Endothelial cell of hepatic sinusoid (primary cell): ENCODE results near the gene EXOC8.

ENCODE experiments used
- in situ Hi-C: cut with HindIII; loops from 2 replicates; pipeline ENCODE4 v1.10.0; 2017; ENCODE audit warnings: low sequenced_read_pairs

Gene EXOC8, protein sequence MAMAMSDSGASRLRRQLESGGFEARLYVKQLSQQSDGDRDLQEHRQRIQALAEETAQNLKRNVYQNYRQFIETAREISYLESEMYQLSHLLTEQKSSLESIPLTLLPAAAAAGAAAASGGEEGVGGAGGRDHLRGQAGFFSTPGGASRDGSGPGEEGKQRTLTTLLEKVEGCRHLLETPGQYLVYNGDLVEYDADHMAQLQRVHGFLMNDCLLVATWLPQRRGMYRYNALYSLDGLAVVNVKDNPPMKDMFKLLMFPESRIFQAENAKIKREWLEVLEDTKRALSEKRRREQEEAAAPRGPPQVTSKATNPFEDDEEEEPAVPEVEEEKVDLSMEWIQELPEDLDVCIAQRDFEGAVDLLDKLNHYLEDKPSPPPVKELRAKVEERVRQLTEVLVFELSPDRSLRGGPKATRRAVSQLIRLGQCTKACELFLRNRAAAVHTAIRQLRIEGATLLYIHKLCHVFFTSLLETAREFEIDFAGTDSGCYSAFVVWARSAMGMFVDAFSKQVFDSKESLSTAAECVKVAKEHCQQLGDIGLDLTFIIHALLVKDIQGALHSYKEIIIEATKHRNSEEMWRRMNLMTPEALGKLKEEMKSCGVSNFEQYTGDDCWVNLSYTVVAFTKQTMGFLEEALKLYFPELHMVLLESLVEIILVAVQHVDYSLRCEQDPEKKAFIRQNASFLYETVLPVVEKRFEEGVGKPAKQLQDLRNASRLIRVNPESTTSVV

DNA sequence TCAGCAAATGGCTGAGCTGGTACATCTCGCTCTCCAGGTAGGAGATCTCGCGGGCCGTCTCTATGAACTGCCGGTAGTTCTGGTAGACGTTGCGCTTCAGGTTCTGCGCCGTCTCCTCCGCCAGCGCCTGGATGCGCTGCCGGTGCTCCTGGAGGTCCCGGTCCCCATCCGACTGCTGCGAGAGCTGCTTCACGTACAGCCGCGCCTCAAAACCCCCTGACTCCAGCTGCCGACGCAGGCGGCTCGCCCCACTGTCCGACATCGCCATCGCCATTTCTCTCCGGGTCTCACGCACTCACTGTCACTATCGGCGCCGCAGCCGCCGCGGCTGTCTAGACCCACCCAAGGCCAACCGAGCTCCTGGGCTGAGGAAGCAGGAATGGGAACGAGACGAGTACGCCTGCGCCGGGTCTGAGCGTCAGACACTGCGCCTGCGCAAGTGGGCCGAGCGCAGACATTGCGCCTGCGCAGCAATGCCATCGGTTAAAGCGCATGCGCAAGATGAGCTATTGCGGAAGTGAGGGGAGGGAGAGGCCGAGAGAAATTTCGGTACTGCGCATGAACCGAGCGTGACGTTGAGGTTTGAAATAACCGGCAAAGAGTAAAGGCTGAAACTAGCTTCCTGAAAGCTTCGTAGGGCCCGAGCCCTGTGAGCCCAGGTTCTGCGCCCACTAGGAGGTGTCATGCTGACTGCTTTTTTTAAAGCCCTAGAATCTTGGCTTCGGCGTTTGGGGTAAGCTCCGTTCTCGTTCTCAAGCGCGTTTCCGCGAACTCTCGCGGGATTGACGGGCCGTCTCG, at the start of gene EXOC8:
Gene EXOC8 (minus strand): TSS at position 381 of the 798 bp plus-strand sequence. CDS start 107 bp downstream, at position 274.
- in situ Hi-C loops: no loop called here

DNA sequence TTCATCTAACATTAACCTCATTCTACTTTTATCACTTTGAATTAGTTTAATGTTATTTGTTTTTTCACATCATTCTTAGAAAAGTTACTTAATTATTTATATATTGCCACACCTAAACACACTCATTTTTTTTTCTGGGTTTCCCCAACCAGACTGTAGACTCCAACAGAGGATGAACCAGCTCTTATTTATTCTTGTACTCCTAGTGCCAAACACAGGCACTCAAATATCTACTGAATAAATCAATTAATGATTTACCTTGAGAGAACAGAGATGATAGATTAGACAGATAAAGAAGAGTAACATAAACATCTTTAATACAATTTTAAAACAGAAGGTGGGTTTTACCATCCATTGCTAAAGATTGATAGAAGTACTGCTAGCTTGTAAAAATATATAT, 48.8 kb upstream of the EXOC8 start:
- in situ Hi-C loops: no loop called here

DNA sequence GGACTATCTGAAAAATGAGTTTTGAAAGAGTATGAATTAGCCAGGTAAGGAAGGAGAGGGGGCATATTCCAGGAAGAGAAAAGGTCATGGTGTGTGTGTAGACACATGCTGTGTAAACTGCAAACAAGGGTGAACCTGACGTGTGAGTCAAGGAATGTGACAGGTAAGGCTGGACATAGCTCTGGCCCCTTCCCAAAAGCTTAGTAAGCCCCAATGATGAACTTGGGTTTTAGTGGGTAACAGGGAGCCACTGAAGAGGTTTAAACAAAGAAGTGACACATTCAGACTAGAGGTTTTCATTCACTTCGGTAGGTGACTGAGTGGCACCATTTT, 47.7 kb upstream of the EXOC8 start:
- in situ Hi-C loops: no loop called here

DNA sequence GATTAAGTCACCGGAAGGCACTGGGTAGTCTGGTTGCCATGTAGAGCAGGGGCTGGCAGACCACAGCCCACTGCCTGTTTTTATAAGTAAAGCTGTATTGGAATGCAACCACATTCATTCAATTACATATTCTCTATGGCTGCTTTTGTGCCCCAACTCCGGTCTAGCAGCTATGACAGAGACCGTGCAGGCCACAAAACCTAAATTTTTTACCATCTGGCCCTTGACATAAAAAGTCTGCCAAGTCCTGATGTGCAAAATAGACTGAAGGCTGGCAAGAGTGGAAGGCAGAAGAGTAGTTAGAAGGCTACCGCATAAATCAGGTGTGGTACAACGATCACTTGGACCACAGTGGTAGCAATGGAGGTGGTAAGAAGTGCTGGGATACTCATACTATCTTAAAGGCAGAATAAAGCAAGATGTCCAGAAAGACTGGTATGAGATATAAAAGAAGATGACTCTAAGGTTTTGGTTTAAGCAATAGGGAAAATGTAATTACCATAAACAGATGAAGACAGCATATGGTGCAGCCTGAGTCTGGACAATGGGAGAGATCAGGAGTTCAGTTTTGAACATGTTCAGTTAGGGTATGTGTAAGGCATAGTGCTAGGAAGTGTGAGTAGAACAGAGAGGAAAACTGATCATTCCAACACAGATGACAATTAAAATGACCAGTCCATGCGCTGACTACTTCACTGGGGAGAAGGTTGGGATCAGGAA, 47.2 kb upstream of the EXOC8 start:
- in situ Hi-C loops: no loop called here

DNA sequence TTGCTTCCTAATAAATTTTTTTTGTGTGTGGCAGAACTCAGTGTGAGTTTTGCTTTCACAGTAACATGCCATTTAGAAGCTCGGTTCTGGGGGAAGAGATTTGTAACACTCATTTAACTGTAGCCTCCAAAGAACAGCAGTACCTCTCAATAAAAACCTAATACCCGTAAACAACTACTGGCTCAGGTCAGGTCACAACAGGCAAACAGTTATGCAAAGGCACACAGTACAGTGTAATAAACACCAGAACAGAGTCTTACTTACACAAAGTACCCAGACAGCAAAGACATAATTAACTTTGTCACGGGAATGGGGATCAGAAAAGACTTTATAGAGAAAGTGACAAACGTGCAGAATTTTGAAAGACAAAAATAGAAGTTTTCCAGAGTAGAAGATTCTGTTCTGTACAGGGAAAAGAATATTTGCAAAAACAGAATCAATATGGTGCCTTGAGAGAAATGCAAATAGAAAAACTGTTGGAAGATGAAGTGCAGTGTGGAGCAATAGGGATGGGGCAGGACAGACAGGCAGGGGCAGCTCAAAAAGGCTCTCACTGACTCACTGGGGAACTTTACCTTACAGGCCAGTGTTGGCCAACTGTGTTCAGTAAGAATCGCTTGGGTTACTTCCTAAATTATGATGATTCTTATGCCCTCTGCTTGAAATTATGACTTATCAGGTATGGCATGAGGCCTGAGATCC, 45.7 kb upstream of the EXOC8 start:
- in situ Hi-C loops: no loop called here

DNA sequence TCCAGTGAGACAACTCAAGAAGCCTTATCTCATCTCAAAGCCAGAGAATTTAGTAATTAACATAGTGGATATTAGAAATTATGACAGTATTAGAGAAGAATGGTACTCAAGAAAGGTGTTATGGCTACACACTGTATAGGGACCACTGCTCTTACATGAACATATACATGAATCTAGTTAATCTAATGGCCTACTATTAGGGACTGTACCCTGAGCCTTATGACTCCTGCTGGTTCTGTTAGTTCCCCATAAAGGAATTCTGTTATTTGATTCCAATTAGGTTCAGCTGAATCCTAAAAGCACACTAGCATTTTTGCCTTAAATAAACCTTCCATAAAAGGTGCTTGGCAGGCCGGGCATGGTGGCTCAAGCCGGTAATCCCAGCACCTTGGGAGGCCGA, 44.8 kb upstream of the EXOC8 start:
- in situ Hi-C loops: no loop called here

DNA sequence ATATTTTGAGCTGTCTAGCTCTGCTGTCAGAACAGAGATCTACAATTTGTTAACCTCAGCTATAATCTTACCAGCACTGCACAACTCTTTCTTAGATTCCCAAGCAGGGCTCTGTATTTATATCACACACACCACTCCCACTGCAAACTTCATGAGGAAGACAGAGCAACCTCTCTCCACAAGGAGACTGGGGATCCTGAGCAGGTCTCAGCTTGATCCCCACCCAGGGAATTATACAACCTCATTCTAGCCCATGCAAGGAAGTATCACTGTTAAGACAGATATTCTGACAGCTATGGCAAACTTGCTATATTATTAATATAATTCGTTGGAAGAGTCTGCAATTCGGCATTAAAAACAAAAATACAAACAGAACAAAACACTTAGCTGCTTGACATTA, 44.1 kb upstream of the EXOC8 start:
- in situ Hi-C loops: no loop called here

DNA sequence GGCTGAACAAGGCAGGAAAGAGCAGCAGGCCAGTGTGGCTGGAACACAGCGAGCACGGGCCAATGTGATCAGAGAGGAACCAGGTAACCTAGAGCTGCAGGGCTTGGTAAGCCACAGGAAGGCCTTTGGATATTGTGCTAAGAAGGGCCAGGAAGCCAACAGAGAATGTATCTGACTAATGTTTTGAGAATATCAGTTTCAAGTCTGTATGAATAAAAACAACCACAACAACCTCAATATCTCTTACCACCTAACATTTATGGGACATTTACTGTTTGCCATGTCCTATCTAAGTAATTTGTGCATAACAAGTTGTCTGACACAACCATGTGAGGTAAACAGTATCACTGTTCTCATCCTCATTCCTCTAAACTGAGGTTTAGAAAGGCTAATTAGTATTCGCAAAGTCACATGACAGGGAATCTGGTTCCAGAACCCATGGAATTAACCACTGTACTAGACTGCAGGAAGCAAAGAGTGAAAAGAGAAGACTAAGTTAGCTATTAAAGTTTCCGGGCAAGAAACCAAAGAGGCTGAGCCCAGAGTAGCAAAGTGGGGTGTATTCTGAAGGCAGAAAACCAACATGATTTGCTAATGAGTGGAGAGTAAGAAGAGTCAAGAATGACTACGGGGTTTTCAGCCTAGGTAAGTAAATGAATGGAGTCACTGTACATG, 39.4 kb upstream of the EXOC8 start:
- in situ Hi-C loops: no loop called here

DNA sequence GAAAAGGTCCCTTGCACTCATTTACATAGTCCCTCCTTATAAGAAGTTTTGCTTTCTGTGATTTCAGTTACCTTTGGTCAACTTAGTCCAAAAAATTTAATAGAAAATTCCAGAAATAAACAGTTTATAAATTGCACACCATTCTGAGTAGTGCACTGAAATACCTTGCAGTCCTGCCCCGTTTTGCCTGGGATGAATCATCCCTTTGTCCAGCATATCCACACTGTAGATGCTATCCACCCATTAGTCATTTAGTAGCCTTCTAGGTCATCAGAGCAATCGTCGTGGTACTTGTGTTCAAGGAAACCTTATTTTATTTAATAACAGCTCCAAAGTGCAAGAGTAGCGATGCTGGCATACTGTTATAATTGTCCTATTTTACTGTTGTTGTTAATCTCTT, 38.4 kb upstream of the EXOC8 start:
- in situ Hi-C loops: no loop called here

DNA sequence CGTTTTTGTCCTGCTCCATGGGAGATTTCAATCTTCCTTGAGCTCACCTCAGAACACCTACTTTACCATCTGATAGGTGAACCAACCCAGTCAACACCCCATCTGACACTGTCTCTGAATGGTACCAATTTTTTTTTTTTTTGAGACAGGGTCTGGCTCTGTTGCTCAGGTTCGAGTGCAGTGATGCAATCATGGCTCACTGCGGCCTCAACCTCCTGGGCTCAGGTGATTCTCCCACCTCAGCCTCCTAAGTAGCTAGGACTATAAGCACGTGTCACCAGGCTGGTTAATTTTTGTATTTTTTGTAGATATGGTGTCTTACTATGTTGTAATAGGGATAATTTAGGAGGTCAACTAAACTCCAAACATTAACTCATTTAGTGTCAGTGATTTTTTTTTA, 36.7 kb upstream of the EXOC8 start:
- in situ Hi-C loops: no loop called here

DNA sequence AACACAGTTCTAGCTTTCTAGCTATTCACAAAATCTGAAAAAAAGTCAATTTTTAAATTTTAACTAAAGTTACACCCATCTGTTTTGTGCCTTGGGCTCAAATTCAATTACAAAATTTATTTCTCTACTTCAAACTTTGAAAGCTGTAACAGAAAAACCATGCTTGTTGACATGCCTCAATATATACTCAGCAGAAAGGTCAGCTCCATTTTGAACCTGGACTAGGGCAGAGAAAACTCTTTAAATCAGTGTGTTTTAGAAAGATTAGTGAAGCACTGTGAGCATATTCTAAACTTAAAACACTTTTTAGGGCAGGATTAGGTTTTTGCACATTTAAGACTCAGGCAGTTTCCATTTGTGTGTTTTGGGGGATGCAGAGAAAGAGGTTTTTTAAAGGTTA, 34.8 kb upstream of the EXOC8 start:
- in situ Hi-C loops: no loop called here

DNA sequence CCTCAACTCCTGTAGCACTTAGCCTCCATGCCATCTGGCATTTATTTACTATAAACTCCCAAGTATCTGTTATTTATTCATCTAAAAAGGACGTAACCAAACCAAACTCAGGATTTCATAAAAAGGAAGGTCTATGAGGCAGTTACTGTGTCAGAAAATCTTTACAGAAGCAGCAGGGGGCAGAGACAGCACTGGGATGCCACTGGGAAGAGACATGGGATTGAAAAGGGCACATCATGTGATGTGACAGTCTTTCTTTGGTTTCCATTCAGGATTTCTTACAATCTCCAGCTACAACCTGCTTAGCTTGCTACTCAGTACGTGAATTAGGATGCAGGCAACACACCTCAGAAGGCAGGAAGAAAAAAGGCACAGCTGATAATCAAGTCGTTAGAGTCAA, 31.6 kb upstream of the EXOC8 start:
- in situ Hi-C loops: no loop called here

DNA sequence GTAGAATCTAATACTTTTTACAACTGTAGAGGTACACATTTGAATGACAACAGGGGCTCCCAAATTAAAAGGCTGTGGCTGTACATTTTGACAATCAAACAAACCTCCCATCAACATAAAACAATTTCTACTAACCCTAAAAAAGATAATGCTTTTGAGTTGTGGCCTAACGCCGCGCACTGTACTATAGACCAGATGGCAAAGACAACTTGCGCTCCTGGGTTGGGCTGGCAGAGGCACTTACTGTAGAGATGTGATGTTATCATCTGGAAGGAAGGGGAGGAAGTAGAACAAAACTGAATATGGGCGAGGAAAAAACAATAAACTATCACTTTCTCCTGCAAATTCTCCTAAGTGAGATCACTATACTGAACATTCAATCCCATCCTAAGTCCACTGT, 26.5 kb upstream of the EXOC8 start:
- in situ Hi-C loops: no loop called here

DNA sequence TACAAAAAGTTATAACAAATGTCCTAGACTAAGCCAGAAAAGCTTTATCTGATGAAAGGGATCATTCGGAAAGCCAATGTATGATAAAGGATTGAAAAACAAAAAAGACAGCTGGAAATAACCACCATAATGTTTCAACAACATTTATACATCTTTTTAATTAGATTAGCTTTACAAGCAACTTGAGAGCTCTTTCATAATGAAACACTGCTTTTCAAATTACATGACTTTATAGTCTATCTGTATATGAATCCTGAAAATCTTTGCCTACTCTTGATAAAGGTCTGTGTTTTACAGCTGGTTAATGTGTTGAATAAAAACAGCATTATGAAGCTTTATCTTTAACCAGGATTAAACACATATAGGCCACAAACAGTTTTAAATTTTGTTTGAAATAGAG, 26.0 kb upstream of the EXOC8 start:
- in situ Hi-C loops: no loop called here

DNA sequence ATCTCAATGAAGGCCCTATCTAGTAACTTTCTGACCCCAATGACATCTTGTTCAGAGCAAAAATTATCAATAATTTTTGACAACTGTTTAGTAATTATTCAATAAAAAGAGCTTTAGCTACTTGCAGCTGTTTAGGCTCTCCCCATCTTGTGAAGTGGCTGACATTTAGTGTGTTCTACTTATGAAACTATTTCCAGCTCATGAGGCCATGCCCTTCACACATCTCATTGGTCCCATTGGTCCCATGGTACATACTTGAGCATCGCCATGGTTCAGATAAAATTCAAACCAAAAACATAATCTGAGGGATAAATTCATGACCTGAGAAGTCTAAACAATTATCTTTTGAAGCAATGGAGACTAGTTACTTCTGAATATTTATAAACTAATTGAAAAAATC, 24.7 kb upstream of the EXOC8 start:
- in situ Hi-C loops: no loop called here

DNA sequence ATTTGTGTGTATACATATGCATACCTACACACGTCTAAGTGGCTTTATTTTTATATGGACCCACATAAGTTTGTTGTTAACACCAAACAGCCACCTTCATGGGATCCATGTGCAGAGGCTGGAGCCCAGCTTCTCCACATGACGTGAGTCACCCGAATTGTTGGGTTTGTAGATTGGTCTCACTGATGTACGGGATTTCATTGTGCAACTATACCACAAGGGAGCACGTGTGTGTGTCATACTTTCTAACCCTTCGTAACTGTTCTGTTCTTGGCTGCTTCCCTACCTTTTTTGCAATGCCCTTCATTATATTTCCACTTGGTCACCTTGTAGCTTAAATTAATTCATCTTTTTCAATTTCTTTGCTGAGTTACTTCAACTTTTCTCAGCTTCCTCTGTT, 21.5 kb upstream of the EXOC8 start:
- in situ Hi-C loops: no loop called here

DNA sequence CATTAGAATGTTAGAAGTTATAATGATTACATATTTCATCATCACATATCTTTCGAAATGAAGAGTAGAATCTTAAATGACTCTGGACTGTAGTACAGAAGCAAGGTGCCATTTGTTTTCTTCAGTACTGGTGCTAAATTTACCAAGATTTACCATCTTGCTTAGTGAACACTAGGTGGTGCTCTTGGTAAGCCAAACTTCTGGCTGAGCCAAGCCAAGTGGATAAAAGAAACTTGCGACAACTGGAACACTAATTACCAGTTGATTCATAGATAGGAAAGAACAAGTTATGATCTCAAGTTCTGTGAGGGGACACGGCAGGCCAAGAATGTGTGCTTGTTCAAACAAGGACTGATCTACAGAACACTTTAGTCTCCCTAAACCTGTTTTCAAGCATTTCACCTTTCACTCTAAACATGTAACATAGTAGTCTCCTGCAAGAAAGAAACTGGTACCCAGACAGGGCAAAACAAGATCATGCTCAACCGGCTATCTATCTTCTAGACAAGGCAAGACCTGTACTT, 20.2 kb upstream of the EXOC8 start:
- in situ Hi-C loops: no loop called here

DNA sequence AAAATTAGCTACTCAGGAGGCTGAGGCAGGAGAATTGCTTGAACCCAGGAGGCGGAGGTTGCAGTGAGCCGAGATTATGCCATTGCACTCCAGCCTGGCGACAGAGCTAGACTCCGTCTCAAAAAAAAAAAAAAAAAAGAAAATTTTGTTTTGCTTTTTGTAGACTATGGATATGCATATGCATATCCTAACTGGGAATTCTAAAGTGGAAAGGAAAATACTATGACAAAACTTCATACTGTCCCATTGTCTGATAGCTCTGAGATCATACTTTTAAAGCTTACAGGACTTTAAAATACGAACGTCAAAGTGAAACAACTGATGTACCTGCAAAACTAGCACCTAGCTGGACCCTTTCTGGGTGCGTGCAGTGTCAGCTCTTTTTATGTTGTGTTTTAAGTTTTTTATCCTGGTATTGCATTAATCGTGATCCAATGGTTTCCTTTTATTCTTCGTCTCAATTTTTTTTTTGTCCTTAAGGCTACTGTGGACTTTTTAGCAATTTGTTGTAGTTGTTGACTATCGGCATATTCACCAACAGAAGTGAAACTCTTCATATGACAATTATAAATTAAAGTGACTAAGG, 19.6 kb upstream of the EXOC8 start:
- in situ Hi-C loops: no loop called here

DNA sequence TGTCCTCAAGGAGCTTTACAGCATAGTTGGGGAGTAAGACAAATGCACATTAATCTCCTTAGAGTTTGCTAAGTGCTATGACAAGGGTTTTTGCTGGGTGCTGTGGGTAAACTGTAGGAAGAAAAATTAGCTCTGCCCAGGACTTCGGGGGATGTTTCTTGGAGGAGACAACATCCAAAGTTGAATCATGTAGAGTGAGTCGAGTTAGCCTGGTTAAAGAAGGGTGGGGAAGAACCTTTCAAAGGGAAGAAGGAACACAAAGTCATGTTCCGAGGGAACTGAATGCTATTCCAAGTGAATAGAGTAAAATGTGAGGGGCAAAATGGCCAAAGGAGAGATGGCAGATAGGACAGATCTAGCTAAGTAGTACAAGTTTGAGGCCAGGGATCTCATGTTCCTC, 17.5 kb upstream of the EXOC8 start:
- in situ Hi-C loops: no loop called here
